HG02885 (cell line): ENCODE data around the gene NBPF1.
"Not testable (repeated sequence)": the region's sequence is repeated elsewhere in the genome, so short reads cannot be mapped to it uniquely, and the experiment has no call there.

ENCODE experiments used
- ATAC-seq: cut with Tn5 transposase; IDR thresholded peaks from one replicate; pipeline ENCODE4 v1.9.1; 2021; ENCODE audit warnings: mild to moderate bottlenecking; ENCODE audit not compliant: unreplicated experiment, poor library complexity

NBPF1 gene

GRCh38 chr1:16625497-16626408, 12.4 kb upstream of the NBPF1 start:
- ATAC-seq, result no peak

GRCh38 chr1:16623812-16624719, 10.7 kb upstream of the NBPF1 start:
- not testable (repeated sequence) for ATAC-seq

GRCh38 chr1:16623337-16623736, 10.0 kb upstream of the NBPF1 start:
- ATAC-seq, result not testable (repeated sequence)

GRCh38 chr1:16621681-16622315, 8.4 kb upstream of the NBPF1 start:
- not testable (repeated sequence) for ATAC-seq

- ATAC-seq, result no peak
Observed at GRCh38 chr1:16621300-16621658, 7.9 kb upstream of the NBPF1 start.

GRCh38 chr1:16619803-16620501, 6.6 kb upstream of the NBPF1 start:
- not testable (repeated sequence) for ATAC-seq

GRCh38 chr1:16618719-16619118, 5.4 kb upstream of the NBPF1 start:
- no peak for ATAC-seq

- ATAC-seq, result no peak
Observed at GRCh38 chr1:16617778-16618580, 4.6 kb upstream of the NBPF1 start.

- ATAC-seq, result no peak
Observed at GRCh38 chr1:16617114-16617631, 3.8 kb upstream of the NBPF1 start.

- ATAC-seq, result no peak
Observed at GRCh38 chr1:16615253-16616252, 2.2 kb upstream of the NBPF1 start.

GRCh38 chr1:16614361-16615252, 1.2 kb upstream of the NBPF1 start:
- no peak for ATAC-seq

GRCh38 chr1:16612332-16613172, 812 bp downstream of the NBPF1 start:
- no peak for ATAC-seq

GRCh38 chr1:16611981-16612331, 1.4 kb downstream of the NBPF1 start:
- not testable (repeated sequence) for ATAC-seq

GRCh38 chr1:16611164-16611563, 2.2 kb downstream of the NBPF1 start:
- ATAC-seq, result not testable (repeated sequence)

GRCh38 chr1:16610553-16610952, 2.8 kb downstream of the NBPF1 start:
- ATAC-seq, result not testable (repeated sequence)

- ATAC-seq, result not testable (repeated sequence)
Observed at GRCh38 chr1:16609761-16610160, 3.6 kb downstream of the NBPF1 start.
